ENCODE data around the gene CRABP1.

- TF ChIP-seq, protein P1, sequence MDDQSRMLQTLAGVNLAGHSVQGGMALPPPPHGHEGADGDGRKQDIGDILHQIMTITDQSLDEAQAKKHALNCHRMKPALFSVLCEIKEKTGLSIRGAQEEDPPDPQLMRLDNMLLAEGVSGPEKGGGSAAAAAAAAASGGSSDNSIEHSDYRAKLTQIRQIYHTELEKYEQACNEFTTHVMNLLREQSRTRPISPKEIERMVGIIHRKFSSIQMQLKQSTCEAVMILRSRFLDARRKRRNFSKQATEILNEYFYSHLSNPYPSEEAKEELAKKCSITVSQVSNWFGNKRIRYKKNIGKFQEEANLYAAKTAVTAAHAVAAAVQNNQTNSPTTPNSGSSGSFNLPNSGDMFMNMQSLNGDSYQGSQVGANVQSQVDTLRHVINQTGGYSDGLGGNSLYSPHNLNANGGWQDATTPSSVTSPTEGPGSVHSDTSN (CRISPR knock-in tag; IDR thresholded peaks at IDR 0.05): no peak
- TF ChIP-seq, protein P2, sequence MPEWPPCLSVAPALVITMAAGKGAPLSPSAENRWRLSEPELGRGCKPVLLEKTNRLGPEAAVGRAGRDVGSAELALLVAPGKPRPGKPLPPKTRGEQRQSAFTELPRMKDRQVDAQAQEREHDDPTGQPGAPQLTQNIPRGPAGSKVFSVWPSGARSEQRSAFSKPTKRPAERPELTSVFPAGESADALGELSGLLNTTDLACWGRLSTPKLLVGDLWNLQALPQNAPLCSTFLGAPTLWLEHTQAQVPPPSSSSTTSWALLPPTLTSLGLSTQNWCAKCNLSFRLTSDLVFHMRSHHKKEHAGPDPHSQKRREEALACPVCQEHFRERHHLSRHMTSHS (tag by site-specific recombination; IDR thresholded peaks at IDR 0.05): no peak
- TF ChIP-seq, protein P3, sequence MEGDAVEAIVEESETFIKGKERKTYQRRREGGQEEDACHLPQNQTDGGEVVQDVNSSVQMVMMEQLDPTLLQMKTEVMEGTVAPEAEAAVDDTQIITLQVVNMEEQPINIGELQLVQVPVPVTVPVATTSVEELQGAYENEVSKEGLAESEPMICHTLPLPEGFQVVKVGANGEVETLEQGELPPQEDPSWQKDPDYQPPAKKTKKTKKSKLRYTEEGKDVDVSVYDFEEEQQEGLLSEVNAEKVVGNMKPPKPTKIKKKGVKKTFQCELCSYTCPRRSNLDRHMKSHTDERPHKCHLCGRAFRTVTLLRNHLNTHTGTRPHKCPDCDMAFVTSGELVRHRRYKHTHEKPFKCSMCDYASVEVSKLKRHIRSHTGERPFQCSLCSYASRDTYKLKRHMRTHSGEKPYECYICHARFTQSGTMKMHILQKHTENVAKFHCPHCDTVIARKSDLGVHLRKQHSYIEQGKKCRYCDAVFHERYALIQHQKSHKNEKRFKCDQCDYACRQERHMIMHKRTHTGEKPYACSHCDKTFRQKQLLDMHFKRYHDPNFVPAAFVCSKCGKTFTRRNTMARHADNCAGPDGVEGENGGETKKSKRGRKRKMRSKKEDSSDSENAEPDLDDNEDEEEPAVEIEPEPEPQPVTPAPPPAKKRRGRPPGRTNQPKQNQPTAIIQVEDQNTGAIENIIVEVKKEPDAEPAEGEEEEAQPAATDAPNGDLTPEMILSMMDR (tag by site-specific recombination; IDR thresholded peaks at IDR 0.05): no peak
- TF ChIP-seq ZNF501 (tag by site-specific recombination; IDR thresholded peaks at IDR 0.05) (no peak), ZNF701 (tag by site-specific recombination; IDR thresholded peaks at IDR 0.05) (no peak), ZNF423 (tag by site-specific recombination; IDR thresholded peaks at IDR 0.05) (no peak), OSR2 (tag by site-specific recombination; IDR thresholded peaks at IDR 0.05) (no peak), ZNF132 (tag by site-specific recombination; IDR thresholded peaks at IDR 0.05; ENCODE audit: borderline replicate concordance) (no peak), ZNF555 (tag by site-specific recombination; conservative IDR thresholded peaks at IDR 0.05) (no peak)
- TF ChIP-seq, protein P4, sequence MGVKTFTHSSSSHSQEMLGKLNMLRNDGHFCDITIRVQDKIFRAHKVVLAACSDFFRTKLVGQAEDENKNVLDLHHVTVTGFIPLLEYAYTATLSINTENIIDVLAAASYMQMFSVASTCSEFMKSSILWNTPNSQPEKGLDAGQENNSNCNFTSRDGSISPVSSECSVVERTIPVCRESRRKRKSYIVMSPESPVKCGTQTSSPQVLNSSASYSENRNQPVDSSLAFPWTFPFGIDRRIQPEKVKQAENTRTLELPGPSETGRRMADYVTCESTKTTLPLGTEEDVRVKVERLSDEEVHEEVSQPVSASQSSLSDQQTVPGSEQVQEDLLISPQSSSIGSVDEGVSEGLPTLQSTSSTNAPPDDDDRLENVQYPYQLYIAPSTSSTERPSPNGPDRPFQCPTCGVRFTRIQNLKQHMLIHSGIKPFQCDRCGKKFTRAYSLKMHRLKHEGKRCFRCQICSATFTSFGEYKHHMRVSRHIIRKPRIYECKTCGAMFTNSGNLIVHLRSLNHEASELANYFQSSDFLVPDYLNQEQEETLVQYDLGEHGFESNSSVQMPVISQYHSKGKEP (tag by site-specific recombination; IDR thresholded peaks at IDR 0.05): no peak
- TF ChIP-seq, protein P5, sequence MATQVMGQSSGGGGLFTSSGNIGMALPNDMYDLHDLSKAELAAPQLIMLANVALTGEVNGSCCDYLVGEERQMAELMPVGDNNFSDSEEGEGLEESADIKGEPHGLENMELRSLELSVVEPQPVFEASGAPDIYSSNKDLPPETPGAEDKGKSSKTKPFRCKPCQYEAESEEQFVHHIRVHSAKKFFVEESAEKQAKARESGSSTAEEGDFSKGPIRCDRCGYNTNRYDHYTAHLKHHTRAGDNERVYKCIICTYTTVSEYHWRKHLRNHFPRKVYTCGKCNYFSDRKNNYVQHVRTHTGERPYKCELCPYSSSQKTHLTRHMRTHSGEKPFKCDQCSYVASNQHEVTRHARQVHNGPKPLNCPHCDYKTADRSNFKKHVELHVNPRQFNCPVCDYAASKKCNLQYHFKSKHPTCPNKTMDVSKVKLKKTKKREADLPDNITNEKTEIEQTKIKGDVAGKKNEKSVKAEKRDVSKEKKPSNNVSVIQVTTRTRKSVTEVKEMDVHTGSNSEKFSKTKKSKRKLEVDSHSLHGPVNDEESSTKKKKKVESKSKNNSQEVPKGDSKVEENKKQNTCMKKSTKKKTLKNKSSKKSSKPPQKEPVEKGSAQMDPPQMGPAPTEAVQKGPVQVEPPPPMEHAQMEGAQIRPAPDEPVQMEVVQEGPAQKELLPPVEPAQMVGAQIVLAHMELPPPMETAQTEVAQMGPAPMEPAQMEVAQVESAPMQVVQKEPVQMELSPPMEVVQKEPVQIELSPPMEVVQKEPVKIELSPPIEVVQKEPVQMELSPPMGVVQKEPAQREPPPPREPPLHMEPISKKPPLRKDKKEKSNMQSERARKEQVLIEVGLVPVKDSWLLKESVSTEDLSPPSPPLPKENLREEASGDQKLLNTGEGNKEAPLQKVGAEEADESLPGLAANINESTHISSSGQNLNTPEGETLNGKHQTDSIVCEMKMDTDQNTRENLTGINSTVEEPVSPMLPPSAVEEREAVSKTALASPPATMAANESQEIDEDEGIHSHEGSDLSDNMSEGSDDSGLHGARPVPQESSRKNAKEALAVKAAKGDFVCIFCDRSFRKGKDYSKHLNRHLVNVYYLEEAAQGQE (tag by site-specific recombination; IDR thresholded peaks at IDR 0.05): no peak
- TF ChIP-seq, protein P6, sequence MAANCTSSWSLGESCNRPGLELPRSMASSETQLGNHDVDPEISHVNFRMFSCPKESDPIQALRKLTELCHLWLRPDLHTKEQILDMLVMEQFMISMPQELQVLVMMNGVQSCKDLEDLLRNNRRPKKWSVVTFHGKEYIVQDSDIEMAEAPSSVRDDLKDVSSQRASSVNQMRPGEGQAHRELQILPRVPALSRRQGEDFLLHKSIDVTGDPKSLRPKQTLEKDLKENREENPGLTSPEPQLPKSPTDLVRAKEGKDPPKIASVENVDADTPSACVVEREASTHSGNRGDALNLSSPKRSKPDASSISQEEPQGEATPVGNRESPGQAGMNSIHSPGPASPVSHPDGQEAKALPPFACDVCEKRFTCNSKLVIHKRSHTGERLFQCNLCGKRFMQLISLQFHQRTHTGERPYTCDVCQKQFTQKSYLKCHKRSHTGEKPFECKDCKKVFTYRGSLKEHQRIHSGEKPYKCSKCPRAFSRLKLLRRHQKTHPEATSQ (tag by site-specific recombination; IDR thresholded peaks at IDR 0.05): no peak
Measured at GRCh38 chr15:78370013-78370412, 29.9 kb downstream of the CRABP1 start.

Data from HEK293 (cell line).